Muscle layer of duodenum (tissue), 2 donors: Measurements from ENCODE around the gene RALY.

Source experiments
- H3K27ac ChIP-seq: one replicate; pipeline ENCODE4 v1.7.0; 2013; ENCODE audit warnings: mild to moderate bottlenecking, low read length
- H3K27me3 ChIP-seq: one replicate; pipeline ENCODE4 v1.7.0; 2013; ENCODE audit warnings: low read depth, mild to moderate bottlenecking, control low read depth, low read length
- H3K36me3 ChIP-seq, 2 donors: one replicate each; pipeline ENCODE4 v1.7.0; 2013; ENCODE audit warnings: low read length in 2 of 2, control low read depth in 1 of 2, mild to moderate bottlenecking in 1 of 2; ENCODE audit not compliant: insufficient read depth in 2 of 2, control insufficient read depth in 1 of 2
- H3K4me1 ChIP-seq, 2 donors: one replicate each; pipeline ENCODE4 v1.7.0; 2013; ENCODE audit warnings: low read length in 2 of 2, mild to moderate bottlenecking in 2 of 2, control low read depth in 1 of 2, moderate library complexity in 1 of 2; ENCODE audit not compliant: insufficient read depth in 2 of 2, control insufficient read depth in 1 of 2
- H3K4me3 ChIP-seq, 2 donors: one replicate each; pipeline ENCODE4 v1.7.0; 2013; ENCODE audit warnings: low read length in 2 of 2, low read depth in 1 of 2, mild to moderate bottlenecking in 1 of 2
- H3K9me3 ChIP-seq, 2 donors: one replicate each; pipeline ENCODE4 v1.7.0; 2013; ENCODE audit warnings: low read length in 2 of 2, control low read depth in 1 of 2, mild to moderate bottlenecking in 1 of 2; ENCODE audit not compliant: control insufficient read depth in 1 of 2
- donor health status: healthy.

RALY gene

GRCh38 chr20:34037767-34038166, 44.1 kb downstream of the RALY start:
- Histone ChIP-seq H3K4me3 (no peak overlapping the region), H3K36me3 (peaks cover 1 to 8% of the 10 kb centered on the region in 2 donors), H3K4me1 (peaks cover 20 to 35% of the 10 kb centered on the region in 2 donors), H3K9me3 (no peaks in the 10 kb centered on the region), H3K27me3 (no peaks in the 10 kb centered on the region), H3K27ac (no peak overlapping the region)

GRCh38 chr20:34040300-34040995, 46.7 kb downstream of the RALY start:
- Histone ChIP-seq H3K9me3 (no peaks in the 10 kb centered on the region), H3K4me1 (peaks cover 25 to 43% of the 10 kb centered on the region in 2 donors), H3K4me3 (no peak overlapping the region), H3K27me3 (no peaks in the 10 kb centered on the region), H3K27ac (no peak overlapping the region), H3K36me3 (no peaks in the 10 kb centered on the region)

GRCh38 chr20:34041226-34041625, 47.5 kb downstream of the RALY start:
- peaks cover 31 to 50% of the 10 kb centered on the region in 2 donors for H3K4me1 ChIP-seq

GRCh38 chr20:34042262-34042661, 48.6 kb downstream of the RALY start:
- H3K27ac ChIP-seq: no peak overlapping the region

More at GRCh38 chr20:34041226-34041625, 47.5 kb downstream of the RALY start:
- H3K27ac ChIP-seq: no peak overlapping the region
- H3K4me3 ChIP-seq: no peak overlapping the region
- H3K36me3 ChIP-seq: peaks cover 0 to 4% of the 10 kb centered on the region in 2 donors
- H3K27me3 ChIP-seq: no peaks in the 10 kb centered on the region
- H3K9me3 ChIP-seq: no peaks in the 10 kb centered on the region

GRCh38 chr20:34043025-34043424, 49.3 kb downstream of the RALY start:
- Histone ChIP-seq H3K4me1 (peaks cover 24 to 41% of the 10 kb centered on the region in 2 donors), H3K27me3 (no peaks in the 10 kb centered on the region), H3K4me3 (no peak overlapping the region), H3K27ac (no peak overlapping the region), H3K9me3 (no peaks in the 10 kb centered on the region), H3K36me3 (peaks cover 0 to 4% of the 10 kb centered on the region in 2 donors)

More at GRCh38 chr20:34042262-34042661, 48.6 kb downstream of the RALY start:
- no peaks in the 10 kb centered on the region for H3K27me3 ChIP-seq
- H3K9me3 ChIP-seq: no peaks in the 10 kb centered on the region
- peaks cover 0 to 4% of the 10 kb centered on the region in 2 donors for H3K36me3 ChIP-seq
- H3K4me3 ChIP-seq: no peak overlapping the region
- peaks cover 26 to 49% of the 10 kb centered on the region in 2 donors for H3K4me1 ChIP-seq

GRCh38 chr20:34045294-34045693, 51.6 kb downstream of the RALY start:
- H3K9me3 ChIP-seq: no peaks in the 10 kb centered on the region
- no peak overlapping the region for H3K4me3 ChIP-seq
- peaks cover 0 to 4% of the 10 kb centered on the region in 2 donors for H3K36me3 ChIP-seq
- H3K4me1 ChIP-seq: peaks cover 21 to 25% of the 10 kb centered on the region in 2 donors
- no peak overlapping the region for H3K27ac ChIP-seq
- H3K27me3 ChIP-seq: no peaks in the 10 kb centered on the region

GRCh38 chr20:34045930-34046725, 52.4 kb downstream of the RALY start:
- H3K4me3 ChIP-seq: no peak overlapping the region

GRCh38 chr20:34047010-34047687, 53.4 kb downstream of the RALY start:
- H3K36me3 ChIP-seq: peaks cover 0 to 4% of the 10 kb centered on the region in 2 donors
- H3K9me3 ChIP-seq: no peaks in the 10 kb centered on the region
- H3K4me1 ChIP-seq: peaks cover 11 to 31% of the 10 kb centered on the region in 2 donors
- H3K27ac ChIP-seq: no peak overlapping the region
- H3K4me3 ChIP-seq: no peak overlapping the region
- no peaks in the 10 kb centered on the region for H3K27me3 ChIP-seq

More at GRCh38 chr20:34045930-34046725, 52.4 kb downstream of the RALY start:
- Histone ChIP-seq H3K9me3 (no peaks in the 10 kb centered on the region), H3K4me1 (peaks cover 13 to 28% of the 10 kb centered on the region in 2 donors), H3K27ac (no peak overlapping the region), H3K36me3 (peaks cover 0 to 4% of the 10 kb centered on the region in 2 donors), H3K27me3 (no peaks in the 10 kb centered on the region)

GRCh38 chr20:34047917-34048316, 54.2 kb downstream of the RALY start:
- Histone ChIP-seq H3K36me3 (peaks cover 0 to 4% of the 10 kb centered on the region in 2 donors), H3K4me3 (no peak overlapping the region), H3K27ac (no peak overlapping the region), H3K27me3 (no peaks in the 10 kb centered on the region), H3K4me1 (peaks cover 11 to 31% of the 10 kb centered on the region in 2 donors), H3K9me3 (no peaks in the 10 kb centered on the region)

- H3K9me3 ChIP-seq: no peaks in the 10 kb centered on the region
- H3K4me1 ChIP-seq: peaks cover 11 to 31% of the 10 kb centered on the region in 2 donors
- no peak overlapping the region for H3K27ac ChIP-seq
- peaks cover 0 to 4% of the 10 kb centered on the region in 2 donors for H3K36me3 ChIP-seq
- H3K27me3 ChIP-seq: no peaks in the 10 kb centered on the region
- H3K4me3 ChIP-seq: no peak overlapping the region
Observed at GRCh38 chr20:34049389-34049788, 55.7 kb downstream of the RALY start.
